Measurements from ENCODE around the gene CLCN6.

Gene CLCN6

DNA sequence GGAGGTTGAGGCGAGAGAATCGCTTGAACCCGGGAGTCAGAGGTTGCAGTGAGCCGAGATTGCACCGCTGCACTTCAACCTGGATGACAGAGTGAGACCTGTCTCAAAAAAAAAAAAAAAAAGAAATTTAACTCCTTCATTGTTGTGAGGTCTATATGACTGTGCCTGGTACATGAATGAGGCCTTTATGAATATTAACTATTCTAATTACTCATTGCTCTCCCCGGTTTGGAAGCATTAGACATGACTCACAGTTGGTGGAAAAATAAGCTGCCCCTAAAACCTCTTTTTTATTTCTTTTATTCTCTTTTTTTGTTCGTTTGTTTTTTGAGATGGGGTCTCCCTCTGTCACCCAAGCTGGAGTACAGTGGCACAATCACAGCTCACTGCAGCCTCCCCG, 49.4 kb downstream of the CLCN6 start:
- no peak for DNase-seq (ENCODE audit: low spot score)

DNA sequence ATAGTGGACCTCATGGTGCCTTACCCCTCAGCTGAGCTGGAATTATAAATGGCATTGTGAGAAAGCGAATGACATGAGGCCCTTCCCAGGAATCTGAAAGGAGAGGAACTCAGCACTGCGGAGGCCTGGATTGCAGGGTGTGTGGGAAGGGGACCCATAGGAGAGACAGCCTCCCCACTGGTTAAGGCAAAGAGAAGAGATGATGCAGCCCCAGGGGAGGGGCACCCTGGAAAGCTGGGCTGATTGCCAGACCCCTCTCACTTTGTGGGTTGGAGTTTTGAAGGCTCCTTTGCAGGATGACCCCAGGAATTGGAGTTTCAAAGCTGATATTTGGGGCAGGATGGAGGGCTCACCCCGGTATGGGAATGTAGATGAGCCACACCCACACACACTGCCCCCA, 50.7 kb downstream of the CLCN6 start:
- DNase-seq (ENCODE audit: low spot score), result no peak

DNA sequence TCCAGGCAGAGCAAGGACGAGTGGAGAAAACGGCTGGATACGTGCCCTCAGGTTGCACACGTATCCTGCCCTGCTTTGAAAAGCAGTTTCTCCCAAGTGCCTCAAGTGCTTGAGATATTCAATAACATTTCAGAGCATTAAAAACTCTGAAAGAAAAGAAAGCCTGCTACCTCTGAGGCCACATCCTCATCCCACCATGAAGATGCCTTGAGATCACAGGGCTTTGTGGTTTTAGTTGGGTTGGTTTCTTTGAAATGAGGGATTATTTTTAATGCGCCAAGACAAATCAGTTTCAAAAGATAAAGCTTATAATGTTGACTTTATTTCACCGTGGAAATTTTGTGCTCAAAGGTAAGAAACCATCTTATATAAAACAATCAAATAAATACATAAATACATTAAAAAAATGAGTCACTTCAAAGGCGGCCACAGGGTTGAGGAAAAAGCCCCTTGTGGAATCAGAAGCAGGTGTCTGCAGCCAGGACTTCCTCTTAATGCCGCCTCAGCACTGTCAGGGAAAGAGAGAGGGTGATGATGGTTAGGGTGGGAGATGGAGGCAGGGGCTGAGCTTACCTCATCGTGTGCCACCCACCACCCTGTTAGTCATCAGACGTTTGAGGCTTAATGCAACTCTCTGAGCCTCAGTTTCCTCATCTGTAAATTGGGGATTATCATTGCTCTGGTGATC, 51.3 kb downstream of the CLCN6 start:
- peak; percentile 55 for DNase-seq (ENCODE audit: low spot score)

DNA sequence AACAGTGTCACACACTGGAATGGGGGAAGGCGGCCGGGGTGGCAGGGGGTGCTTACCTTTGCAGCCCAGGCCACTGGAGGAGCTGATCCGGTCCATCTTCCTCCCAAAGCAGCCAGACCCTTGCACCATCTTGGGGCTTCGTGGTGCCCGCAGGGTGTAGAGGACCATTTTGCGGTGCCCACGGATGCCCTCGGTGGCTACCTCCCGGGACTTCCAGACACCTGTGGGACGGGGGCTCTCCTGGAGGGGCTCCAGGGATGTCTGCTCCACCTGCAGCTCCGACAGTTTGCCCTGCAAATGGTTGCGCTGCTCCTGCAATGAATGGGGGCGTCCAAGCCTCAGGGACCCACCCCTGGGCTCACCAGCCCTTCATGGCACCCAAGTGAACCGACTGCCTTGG, 52.2 kb downstream of the CLCN6 start:
- DNase-seq (ENCODE audit: low spot score), result no peak

DNA sequence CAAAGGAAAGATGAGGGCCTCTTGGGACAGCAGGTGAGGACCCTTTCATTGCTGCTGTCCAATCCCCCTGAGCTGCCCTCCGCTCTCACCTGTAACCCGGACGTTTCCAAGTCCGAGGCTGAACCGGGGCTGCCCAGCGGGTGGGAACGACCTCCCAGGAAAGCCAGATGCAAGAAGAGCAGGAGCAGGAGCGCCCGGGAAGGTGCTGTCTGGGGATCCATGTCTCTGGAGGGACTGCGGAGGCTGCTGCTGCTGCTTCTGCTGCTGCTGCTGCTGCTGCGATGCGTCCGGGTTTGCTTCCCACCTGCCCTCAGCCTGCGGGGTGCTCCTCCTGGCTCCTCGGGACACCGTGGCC, 52.6 kb downstream of the CLCN6 start, which contains the start of gene NPPB:
Gene NPPB, minus strand, starts transcription at position 333 of the 355 bp plus-strand sequence. Its CDS starts 112 bp downstream, at position 221.
- DNase-seq (ENCODE audit: low spot score), result no peak

DNA sequence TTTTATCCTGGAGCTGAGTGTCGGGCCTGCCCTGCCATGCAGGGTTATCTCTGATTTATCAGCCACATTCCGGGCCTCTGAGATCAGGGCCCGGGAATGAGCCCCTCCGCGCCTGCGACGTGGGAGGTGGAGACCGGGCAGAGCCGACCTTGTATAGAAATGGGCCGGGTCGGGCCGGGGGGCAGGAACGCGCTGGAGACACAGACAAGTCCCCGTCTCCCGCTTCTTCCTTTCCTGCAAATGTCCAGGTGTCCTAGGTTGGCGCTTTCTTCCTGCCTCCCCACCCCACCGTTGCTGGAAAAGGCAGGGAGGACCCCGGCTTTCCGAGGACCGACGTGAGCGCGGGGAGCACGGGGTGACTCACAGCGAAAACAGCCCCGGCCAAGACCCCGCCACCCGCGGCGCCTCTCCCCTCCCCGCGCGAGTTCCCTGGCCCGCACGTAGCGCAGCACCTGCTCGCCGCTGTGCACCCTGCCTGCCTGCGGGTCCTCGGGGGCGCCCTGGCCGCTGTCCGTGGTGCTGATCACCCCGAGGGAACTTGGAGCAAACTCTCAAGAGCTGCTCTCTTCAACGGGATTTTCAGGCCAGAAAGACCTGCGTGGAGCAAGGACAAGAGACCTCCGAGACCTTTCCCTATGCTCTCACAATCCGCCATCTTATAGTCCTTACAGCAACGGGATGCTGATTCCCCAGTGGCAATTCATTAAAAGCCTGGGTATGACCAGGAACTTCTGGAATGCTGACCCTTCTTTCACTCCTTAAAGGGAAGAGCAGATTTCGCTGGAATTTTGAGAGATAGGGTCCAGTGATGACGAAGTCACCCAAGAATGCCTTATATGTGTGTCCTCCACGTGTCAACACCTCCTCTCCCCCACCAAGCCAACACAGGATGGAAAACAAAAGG, 53.2 kb downstream of the CLCN6 start:
- peak; percentile 78 for DNase-seq (ENCODE audit: low spot score)

DNA sequence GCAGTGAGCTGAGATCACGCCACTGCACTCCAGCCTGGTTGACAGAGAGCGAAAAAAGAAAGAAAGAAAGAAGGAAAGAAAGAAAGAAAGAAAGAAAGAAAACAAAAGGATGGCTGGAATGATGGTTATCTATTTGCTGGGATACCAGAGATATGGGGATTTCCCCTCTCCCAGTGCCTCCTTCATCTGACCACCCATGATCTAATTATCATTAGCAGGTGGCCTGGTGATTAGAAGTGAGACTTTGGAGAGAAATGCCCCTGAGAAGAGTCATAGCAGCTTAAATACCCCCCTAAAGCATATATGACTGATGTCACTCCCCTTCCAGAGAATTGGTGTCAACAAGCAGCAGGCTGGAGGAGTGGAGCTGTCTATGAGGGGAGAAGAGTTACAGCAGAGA, 54.1 kb downstream of the CLCN6 start:
- no peak for DNase-seq (ENCODE audit: low spot score)

DNA sequence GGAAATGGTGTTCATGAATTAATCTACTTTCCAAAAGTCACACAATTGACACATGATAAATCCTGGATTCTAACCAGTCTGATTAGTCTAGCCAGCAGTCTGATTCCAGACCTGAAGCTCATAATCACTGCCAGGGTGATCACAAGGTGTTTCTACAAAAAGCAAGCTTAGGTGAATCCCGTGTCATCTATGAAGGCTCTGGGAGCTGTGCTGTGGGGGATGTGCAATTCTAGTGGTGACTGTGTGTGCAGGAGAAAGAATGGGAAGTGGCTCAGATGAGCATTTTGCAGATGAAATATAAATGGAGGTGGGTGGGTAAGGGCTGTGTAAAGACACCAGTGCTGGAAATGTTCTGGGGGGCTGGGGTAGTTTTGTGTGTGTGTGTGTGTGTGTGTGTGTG, 54.6 kb downstream of the CLCN6 start:
- DNase-seq (ENCODE audit: low spot score), result no peak

DNA sequence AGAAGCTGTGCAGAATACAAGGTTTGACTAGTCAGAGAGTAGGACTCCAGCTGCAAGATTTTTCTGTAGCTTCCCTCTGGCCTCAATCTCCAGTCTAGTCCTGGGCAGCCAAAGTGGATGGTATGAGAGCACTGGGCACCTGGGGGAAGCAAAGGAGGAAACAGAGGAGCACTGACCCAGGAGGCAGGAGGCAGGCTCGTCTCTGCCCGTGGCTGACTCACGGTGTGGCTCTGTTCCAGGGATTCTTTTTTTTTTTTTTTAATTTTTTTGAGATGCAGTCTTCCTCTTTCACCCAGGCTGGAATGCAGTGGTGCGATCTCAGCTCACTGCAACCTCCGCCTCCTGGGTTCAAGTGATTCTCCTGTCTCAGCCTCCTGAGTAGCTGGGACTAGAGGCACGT, 56.9 kb downstream of the CLCN6 start:
- no peak for DNase-seq (ENCODE audit: low spot score)

DNA sequence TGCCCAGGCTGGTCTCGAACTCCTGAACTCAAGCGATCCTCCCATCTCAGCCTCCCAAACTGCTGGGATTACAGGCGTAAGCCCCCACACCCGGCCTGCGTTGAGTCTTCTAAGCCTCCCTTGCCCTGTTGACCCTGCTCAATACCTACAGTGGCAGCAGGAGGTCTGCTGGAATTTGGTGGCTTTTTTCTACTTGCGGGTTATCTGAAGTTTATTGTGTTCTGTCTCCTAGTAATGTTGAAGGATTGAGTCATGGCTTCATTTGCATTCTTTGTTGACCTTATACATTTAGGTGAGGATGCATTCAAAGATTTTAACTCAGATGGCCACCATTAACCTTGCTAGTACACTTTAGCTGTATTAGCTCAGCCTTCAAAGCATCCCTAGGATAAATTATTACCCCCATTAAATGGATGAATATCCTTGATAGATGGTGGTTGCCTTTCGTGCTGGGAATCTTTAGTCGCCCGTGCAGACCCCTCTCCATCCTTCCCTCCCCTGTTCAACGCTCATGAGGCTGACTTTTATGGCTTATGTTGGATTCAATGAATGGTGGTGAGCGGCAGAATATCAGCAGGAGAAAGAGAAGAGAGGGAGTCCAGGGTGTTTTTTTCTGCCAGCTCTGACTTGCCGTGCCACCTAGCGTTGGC, 62.5 kb downstream of the CLCN6 start:
- DNase-seq (ENCODE audit: low spot score), result no peak

DNA sequence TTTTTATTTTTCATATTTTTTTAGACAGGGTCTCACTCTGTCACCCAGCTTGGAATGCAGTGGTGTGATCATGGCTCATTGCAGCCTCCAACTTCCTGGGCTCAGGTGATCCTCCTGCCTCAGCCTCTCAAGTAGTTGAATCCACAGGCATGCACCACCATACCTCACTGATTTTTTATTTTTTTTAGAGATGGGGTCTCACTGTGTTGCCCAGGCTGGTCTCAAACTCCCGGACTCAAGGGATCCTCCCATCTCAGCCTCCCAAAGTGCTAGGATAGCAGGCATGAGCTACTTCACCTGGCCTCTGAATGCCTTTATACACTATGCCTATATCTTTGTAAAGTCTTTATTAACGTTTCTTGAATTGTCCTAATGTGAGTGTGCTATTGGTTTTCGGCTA, 63.1 kb downstream of the CLCN6 start:
- DNase-seq (ENCODE audit: low spot score), result no peak

DNA sequence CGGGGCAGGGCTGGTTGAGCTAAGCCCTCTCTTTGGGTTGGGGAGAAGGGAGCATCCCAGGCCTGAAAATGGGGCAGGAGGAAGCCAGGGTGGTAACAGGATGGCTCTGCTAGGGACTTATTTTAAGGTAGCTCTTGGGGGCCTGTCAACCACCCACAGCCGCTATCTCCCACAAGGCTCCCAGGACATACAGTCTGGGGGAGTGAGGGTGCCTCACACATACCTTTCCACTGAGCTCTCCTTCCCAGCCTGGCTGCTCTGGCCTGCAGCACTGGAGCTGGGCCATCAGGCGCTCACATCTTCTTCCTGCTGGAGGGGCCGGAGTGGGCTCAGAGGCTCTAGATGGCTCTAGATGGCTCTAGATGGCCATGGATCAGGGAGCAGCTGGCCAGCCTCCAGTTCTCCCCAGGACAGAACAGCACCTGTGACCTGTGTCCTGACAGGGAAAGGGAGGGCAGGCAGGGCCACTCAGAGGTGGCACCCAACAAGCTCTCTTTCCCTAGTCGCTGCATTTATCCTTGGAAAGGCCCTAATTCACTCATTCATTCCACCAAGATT, 63.7 kb downstream of the CLCN6 start:
- DNase-seq (ENCODE audit: low spot score), result no peak

DNA sequence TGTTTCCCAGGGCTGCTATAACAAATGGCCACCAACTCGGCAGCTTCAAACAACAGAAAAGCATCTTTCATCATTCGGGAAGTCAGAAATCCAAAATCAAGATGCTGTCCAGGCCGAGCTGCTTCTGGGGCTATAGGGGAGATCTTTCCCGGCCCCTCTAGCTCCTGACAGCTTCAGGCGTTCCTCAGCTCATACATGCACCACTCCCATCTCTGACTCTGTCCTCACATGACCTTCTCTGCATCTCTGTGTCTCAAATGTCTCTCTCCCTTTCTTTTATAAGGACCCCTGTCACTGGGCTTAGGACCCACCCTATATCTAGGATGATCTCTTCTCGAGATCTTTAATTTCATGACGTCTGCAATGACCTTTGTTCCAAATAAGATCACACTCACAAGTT, 66.6 kb downstream of the CLCN6 start:
- DNase-seq (ENCODE audit: low spot score), result no peak

DNA sequence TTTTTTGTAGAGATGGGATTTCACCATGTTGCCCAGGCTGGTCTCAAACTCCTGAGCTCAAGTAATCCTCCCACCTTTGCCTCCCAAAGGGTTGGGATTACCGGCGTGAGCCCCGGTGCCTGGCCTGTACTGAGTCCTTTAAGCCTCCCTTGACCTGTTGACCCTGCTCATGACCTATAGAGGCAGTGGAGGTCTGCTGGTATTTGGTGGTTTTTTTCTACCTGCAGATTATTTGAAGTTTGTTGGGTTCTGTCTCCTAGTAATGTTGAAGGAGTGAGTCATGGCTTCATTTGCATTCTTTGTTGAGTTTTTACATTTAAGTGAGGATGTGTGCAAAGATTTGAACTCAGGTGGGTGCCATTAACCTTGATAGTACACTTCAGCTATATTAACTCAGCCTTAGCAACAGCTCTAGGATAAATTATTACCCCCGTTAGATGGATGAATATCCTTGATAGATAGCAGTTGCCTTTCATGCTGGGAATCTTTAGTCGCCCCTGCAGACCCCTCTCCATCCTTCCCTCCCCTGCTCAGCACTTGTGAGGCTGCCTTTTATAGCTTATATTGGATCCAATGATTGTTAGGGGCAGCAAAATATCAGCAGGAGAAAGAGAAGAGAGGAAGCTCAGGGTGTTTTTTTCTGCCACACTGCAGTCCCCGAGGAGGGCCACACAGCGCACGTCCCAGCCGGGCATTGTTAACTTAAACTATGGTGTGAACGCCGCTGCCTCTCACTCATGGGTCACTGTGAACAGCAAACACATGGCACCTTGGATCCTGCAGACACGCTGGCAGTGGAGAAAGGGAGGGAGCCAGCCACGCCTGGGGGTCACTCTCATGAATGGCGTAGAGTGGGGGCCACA, 67.6 kb downstream of the CLCN6 start:
- DNase-seq (ENCODE audit: low spot score), result no peak

DNA sequence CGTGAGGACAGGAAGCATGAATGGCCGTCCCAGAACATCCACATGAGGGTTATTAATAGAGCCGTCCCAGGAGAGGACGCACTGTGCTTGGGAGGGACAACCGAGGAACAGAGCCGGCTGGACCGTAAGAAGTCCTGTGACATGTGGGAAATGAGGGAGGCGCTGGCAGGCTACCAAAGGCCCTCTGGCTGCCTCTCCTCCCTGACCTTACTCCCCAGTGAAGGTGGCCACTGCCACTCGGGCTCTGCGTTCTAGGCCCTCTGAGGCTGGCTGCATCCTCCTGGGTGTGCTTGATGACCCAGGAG, 68.2 kb downstream of the CLCN6 start:
- DNase-seq (ENCODE audit: low spot score), result no peak

DNA sequence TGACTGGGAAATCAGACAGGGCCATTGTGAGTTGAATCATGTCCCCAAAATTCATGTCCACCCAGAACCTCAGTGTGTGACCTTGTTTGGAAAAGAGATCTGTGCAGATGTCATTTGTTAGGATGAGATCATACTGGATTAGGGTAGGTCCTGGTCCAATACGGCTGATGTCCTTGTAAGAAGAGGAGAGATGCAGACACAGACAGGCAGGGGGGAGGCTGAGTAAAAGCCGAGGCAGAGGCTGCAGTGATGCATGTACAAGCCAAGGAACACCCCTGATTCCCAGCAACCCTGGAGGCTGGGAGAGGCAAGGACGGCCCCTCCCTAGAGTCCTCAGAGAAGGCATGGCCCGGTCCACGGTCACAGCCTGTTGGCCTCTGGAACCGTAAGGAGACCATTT, 68.6 kb downstream of the CLCN6 start:
- no peak for DNase-seq (ENCODE audit: low spot score)

DNA sequence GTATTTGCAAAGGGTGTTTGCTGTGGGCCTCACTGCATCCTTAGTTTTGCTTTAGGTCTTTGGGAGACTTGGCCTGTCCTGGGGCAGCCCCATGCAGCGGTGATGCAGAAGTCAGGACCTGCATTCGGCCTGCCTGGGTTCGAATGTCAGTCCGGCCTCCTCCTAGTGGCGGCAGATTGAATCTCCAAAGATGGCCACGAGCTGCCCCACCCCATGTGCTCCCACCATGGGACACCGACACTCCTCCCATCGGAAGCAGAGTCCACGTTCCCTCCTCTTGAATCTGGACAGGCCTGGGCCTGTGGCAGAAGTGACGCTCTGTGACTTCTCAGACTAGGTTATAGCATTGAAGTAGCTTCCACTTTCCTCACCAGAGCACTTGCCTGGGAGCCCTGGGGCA, 69.1 kb downstream of the CLCN6 start:
- no peak for DNase-seq (ENCODE audit: low spot score)

DNA sequence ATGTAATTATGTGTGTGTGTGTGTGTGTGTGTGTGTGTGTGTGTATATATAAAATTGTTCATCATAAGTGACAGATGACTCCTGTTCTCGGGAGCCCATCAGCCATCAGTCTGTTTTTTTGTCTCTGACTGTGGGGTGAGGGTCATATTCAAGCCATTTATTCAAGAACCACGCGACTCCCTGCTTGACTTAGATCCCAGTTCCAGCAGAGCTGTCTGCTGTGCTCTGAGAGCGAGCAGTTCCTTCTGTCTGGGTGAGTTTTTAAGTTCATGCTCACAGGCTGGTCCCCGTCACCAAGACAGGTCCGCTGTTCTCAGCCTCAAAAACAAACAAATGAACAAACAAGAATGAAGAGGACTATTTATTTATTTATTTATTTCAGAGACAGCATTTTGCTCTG, 71.1 kb downstream of the CLCN6 start:
- no peak for DNase-seq (ENCODE audit: low spot score)

DNA sequence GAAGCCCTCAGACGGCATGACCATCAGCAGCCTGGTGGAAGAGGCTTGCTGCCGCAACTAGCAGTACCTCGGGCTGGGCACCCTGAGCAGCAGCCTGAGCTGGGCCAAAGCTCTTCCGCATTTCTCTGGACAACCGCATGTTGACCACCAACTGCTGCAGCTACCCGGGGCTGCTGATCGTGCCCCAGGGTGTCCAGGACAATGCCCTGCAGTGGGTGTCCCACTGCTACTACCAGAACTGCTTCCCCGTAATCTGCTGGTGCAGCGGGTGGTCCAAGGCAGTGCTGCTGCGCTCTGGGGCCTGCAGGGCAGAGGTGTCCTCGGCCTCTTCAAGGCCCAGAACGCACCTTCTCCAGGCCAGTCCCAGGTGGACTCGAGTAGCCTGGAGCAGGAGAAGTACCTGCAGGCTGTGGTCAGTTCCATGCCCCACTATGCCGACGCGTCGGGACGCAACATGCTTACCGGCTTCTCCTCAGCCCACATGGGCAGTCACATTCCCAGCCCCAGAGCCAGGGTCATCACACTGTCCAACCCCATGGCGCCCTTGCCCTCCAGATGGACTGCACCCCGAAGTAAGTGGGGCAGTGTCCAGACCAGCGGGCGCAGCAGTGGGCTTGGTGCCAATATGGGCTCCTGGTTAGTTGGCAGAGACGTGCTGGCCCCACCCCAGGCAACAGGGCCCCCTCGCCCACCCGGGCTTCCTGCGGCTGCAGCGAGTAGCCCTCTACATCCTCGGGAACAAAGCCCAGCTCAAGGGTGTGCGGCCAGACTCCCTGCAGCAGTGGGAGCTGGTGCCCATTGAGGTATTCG, 72.3 kb downstream of the CLCN6 start:
- no peak for DNase-seq (ENCODE audit: low spot score)

DNA sequence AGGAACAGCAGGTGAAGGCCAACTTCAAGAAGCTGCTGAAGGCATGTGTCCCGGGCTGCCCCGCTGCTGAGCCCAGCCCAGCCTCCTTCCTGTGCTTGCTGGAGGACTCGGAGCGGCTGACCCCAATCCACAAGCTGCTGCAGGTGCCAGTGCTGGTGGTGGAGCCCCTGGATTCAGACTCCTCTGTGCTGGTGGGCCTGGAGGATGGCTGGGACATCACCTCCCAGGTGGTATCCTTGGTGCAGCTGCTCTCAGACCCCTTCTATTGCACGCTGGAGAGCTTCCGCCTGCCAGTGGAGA, 72.8 kb downstream of the CLCN6 start:
- no peak for DNase-seq (ENCODE audit: low spot score)

Measured in NAMALWA (cell line).